ENCODE results near the gene EDEM1.
"Not testable (repeated sequence)": the region's sequence is repeated elsewhere in the genome, so short reads cannot be mapped to it uniquely, and the experiment has no call there.

EDEM1 gene

DNA sequence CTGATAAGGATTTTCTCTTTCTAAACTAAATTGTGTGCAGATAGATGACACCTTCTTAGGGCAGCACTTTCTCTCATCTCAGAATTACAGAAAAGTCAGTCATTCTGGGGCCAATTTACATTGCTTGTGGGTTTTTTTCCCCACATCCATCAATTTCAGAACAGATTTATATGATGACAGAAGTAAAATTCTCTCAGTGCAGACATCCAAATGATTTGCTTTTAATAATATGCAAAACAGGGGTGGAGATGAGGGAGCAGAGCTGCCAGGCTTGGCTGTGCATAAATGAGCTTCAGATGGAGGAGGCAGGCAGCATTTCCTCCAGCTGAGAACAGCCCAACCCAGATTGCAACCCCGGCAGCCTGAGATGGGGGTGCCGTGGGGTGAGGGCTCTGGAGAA lies 44.0 kb downstream of the EDEM1 start:
- DNase-seq: peak in 2 of 51 donors; percentile 8 to 44

DNA sequence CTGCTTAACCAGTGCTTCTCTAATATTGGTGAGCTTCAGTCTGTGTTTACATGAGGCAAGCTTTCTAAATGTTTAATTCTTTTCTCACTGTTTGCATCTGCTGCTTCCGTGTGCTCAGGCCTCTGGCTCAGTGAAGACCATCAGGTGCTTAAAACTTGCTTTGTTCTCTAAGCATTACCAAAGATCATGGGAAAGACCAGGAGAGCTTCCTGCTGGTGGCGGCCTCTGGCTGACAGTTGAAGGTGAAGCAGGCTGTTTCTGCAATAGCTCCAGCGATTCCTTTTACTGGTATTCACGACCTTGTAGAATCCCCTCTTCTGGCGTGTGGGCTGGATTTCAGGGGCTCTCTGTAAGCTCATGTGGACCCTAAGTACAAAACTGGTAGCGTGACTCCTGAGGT lies 45.1 kb downstream of the EDEM1 start:
- no peak for DNase-seq

- DNase-seq: no peak
Measured at GRCh38 chr3:5233026-5233425, 45.5 kb downstream of the EDEM1 start.

DNA sequence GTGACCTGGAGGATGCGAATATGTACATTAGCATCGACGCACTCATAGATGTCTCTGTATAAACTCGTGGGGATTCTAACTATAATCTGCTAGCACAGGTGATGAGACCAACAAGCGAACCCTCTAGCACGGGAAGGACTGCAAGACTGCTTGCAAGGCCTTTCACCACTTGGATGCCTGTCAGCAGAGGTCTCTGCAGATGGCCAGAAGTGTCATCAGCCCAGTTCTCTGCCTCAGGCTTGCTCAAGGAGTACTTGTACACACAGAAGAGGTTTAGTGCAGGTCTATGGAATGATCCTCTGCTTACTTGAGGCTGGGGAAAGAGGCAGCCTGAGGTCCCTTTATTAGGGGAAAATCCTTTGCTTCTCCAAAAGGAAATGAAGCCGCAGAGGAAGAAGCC lies 48.1 kb downstream of the EDEM1 start:
- DNase-seq: no peak

DNA sequence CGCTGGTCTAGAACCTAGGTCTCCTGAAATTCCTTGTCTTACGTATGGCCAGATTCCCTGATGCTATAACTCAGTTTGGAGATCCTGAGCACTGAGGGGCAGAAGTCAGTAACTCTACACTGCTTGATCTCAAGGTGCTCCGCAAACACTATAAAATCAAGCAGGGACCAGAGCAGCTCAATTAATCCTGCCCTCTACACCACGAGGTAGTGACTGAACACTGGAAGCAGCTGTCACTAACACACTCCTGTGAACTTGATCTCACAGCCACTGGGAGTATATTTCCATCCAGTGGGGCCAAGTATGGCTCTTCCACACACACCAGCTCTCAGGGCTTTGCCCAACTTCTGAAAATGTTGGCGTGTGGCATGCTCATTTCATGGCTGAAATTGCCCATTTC lies 51.0 kb downstream of the EDEM1 start:
- no peak for DNase-seq

GRCh38 chr3:5239602-5240001 lies 52.1 kb downstream of the EDEM1 start:
- no peak for DNase-seq

DNA sequence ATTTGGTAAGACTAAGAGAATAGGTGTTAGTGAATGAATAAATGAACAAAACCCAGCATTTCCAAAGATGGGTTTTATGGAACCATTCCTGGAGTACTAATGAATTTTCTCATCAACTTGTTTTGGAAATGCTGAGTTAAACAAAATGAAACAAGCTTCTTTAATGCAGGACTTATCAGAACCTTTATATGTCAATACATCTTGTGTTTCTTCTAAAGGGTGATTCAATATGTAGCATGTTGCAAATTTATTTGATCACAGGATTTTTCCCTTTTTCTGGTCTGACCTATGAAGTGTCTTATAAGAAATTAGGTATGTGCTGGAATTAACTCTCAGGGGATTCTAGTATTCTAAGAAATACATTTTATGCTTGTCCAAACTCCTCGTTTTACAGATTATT lies 53.2 kb downstream of the EDEM1 start:
- no peak for DNase-seq

DNA sequence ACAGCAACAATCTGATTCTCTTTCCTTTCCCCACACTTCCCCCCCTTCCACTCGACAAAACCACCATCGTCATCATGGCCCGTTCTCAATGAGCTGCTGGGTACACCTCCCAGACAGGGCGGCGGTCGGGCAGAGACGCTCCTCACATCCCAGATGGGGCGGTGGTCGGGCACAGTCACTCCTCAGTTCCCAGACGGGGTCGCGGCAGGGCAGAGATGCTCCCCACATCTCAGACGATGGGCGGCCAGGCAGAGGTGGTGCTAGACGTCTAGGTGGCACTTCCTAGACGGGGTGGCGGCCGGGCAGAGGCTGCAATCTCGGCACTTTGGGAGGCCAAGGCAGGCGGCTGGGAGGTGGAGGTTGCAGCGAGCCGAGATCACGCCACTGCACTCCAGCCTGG lies 55.3 kb downstream of the EDEM1 start:
- not testable (repeated sequence) for DNase-seq

GRCh38 chr3:5245927-5246326 lies 58.4 kb downstream of the EDEM1 start:
- DNase-seq: no peak

GRCh38 chr3:5248822-5249221 lies 61.3 kb downstream of the EDEM1 start:
- no peak for DNase-seq

DNA sequence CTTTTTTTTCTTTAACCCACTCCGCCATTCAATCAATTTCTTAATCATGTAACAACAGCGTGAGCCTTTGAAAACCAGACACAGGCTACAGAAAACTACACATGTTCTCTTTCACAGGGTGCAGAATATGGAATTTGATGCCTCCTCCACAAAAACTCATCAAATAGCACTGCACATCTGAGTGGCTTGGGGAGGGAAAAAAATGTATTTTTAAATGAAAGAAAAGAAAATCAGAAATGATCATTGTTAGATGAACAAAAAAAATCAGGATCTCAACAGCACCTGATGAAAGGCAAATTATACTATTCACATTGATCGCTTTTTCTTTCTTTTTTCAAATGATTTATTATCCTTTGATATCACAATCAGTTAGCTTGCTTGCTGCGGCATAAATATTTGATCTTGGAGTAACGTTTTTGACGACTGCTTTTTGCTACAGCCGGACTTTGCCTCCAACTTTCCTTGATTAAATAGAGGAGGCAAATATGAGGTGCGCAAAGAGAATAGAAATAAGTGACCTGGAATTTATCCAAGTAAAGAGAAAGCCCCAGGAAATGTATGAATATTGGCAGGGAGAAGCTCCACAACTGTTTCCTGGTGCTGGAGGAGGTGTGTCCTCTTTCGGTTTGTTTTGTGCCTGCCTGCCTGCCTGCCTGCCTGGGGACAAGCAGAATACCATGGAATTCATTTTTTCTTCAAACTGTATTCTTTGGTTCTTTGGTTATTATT lies 63.1 kb downstream of the EDEM1 start:
- DNase-seq: no peak

- DNase-seq: no peak
Measured at GRCh38 chr3:5251196-5251583, 63.7 kb downstream of the EDEM1 start.

DNA sequence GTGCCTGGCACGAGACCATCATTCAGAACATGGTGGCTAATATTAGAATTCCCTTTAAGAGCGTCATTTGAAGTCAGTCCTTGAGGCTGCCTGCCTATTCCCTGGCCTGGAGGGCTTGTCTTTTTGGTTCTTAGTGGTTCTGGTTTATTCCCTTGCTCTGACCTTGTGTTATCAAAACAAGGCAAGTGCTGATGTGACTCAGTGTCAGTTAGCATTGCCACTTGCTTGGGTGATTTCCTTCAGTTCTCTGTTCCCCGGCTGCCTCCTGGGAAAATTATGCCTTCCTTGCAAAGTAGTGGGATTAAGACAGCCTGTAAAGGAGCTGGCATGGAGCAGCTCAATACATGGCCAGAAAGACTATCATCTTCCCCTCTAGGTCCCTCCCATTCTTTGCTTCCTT lies 64.6 kb downstream of the EDEM1 start:
- no peak for DNase-seq

DNA sequence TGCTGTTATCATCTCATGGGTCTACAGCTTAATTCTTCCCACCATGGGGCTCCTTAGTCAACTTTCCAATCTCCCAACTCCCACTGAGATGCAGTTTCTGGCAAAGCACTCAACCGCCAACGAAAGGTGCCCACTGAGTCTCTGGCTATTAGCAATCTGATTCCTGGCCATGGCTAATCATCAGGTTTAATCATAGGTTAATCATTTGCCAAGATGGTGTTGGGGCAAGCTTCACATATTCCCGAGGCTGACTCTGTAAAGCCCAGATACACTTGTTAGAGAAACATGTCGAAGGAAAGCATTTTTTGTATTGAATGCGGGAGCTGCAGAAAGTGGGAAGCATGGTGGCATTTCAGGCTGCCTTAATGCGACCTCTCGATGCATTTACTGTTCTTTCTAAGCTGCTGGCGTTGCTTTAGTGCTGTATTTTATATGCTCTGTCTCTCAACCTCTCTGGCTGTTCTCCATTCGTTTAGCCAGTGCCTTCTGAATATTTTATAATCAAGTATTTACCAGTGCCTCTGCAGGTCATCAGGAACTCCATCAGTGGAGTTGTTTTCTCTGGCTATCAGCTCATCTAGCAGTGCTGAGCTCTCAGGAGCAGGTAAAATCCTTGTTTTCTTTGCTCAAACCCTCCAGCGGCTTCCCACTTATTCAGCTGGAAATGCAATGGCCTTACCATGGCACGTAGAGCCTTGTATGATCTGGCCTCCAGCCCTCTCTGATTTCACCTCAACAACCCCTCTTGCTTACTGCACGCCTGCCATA lies 67.0 kb downstream of the EDEM1 start:
- peak in 1 of 51 donors; percentile 40 for DNase-seq

GRCh38 chr3:5255404-5256344 lies 68.2 kb downstream of the EDEM1 start:
- DNase-seq: no peak

DNA sequence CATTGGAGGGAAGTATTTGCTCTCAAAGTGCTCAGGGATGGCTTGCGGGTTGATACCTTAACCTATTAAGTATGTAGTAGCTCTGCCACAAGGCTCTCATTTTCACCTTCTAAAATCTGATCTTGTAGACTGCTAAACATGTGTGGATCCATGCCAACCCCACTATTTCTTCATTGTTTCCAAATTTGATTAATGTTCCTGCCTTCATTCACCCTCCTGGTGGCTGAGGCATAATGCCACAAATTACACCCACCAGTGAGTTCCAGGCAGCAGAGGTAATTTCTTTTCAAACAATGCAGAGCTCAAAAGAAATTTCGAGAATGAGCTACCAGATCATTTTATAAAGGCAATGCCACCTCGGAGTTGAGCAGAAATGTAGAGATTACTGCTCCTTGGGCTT lies 71.0 kb downstream of the EDEM1 start:
- peak in 1 of 51 donors; percentile 61 for DNase-seq

GRCh38 chr3:5260992-5261501 lies 73.5 kb downstream of the EDEM1 start:
- DNase-seq: no peak

- DNase-seq: no peak
Measured at GRCh38 chr3:5262507-5262906, 75.0 kb downstream of the EDEM1 start.

DNA sequence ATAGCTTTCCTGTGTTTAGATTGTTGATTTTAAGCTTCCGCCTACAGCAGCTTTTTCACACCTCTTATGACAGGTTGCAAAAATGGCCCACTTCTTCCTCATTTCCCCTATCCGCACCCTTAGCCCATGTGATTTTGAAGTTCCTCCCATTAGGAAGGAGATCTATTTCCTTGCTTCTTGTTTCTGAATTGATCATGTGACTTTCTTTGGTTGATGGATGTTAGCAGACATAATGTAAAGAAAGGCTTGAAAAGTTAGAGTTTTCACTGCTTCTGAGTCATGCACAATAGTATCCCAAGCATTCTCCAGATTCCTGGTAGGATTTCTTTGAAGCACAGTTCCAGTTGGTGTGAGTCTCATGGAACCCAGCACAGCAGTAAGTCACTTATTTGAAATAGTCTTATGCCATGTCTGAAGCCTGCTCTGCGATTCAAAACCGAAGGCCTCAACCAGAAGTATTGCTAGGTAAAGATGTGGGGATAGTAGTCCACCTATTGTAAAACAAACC lies 76.6 kb downstream of the EDEM1 start:
- DNase-seq: no peak

- DNase-seq: no peak
Measured at GRCh38 chr3:5264896-5265770, 77.6 kb downstream of the EDEM1 start.

- DNase-seq: no peak
Measured at GRCh38 chr3:5267252-5267651, 79.7 kb downstream of the EDEM1 start.

All from hypothalamus (tissue), 51 donors.